IPS-18c (cell line): ENCODE data around the gene FBXO8.
A peak's percentile ranks its signal among the peaks of the same experiment; 100 is the strongest.

Experiments used
- H3K4me3 ChIP-seq: 2 replicates; pipeline ENCODE4 v1.7.0; 2013; ENCODE audit warnings: low read depth, mild to moderate bottlenecking, low read length, moderate library complexity; ENCODE audit not compliant: insufficient read depth
- H3K9me3 ChIP-seq: one replicate; pipeline ENCODE4 v1.6.1; 2013; ENCODE audit warnings: mild to moderate bottlenecking, low read length, moderate library complexity; ENCODE audit not compliant: control insufficient read depth, insufficient read depth

The FBXO8 gene

DNA sequence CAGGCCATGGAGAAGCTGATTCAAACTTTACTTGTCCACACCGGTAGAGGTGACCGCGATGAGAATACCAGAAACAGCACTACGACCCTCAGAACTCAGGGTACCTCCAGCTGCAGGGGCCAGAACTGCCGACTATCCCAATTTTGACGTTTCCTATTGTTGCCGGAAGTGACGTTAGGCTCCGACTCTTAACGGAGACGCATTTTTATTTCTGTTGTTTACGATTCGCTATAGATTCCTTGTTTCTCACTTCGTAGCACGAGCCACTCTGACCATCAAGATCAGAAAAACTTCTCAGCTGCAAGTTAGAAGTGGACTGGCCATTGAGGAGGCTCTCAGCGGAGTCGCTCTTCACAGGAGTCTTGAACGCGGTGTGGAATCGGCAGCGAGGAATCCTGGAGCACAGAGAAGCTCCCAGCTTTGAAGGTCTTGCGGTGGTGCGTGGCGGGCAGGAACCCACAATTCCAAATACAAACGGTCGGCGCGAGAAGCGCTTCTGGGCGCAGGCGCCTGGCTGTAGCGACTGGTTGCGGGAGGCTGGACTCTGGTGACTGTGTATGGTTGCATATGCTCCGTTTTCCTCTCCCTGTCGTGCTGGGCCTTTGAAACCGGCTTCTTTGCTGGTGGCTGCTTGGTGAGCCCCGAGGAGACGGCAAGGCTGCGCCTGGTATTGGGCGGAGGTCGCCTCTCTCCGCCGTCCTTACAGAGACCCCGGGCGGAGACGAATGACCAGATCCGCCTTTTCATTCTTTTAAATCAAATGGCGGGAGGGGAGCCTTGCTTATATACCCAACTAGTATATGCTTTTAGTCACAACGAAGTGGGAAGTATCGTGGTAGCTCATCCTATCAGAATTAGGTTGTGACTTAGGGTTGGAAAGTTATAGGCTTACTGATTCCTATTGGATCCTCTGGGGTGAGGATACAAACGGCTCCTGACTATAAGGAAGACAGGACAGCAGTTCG is at the start of gene FBXO8, which contains the start of gene CEP44:
FBXO8 (minus strand) TSS at position 161 of the 965 bp plus-strand sequence. CDS start 20,575 bp downstream, outside the sequence.
CEP44 (plus strand) TSS at position 405 of the 965 bp plus-strand sequence. CDS start 15,211 bp downstream, outside the sequence.
- Histone ChIP-seq H3K4me3 (peak within 1 kb of the TSS; percentile 83), H3K9me3 (no peaks in the 10 kb centered on the region)

GRCh38 chr4:174332741-174333493 is 49.5 kb upstream of the FBXO8 start:
- no peak overlapping the region for H3K4me3 ChIP-seq
- H3K9me3 ChIP-seq = no peaks in the 10 kb centered on the region

GRCh38 chr4:174324725-174325124 is 41.3 kb upstream of the FBXO8 start:
- Histone ChIP-seq H3K9me3 (no peaks in the 10 kb centered on the region), H3K4me3 (no peak overlapping the region)

DNA sequence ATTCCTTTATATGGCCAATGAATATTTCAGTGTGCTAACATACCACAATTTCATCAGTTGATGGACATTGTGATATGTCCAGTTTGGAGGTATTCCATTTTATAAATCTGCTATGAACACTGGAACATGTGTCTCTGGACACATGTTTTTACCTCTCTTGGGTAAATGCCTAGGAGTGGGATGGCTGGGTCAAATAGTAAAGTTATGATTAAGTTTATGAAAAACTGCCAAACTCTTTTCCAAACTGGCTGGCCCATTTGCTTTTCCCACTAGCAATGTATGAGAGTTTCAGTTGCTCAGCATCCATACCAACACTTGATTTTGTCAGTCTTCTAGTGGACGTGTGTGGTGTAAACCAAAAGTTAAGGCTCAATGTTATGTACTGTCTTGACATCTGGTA is 40.8 kb upstream of the FBXO8 start:
- H3K4me3 ChIP-seq = no peak overlapping the region
- H3K9me3 ChIP-seq = no peaks in the 10 kb centered on the region

- H3K9me3 ChIP-seq = no peaks in the 10 kb centered on the region
- no peak overlapping the region for H3K4me3 ChIP-seq
Measured at GRCh38 chr4:174320494-174321199, 37.2 kb upstream of the FBXO8 start.

- no peak overlapping the region for H3K4me3 ChIP-seq
- no peaks in the 10 kb centered on the region for H3K9me3 ChIP-seq
Measured at GRCh38 chr4:174318829-174319764, 35.6 kb upstream of the FBXO8 start.

DNA sequence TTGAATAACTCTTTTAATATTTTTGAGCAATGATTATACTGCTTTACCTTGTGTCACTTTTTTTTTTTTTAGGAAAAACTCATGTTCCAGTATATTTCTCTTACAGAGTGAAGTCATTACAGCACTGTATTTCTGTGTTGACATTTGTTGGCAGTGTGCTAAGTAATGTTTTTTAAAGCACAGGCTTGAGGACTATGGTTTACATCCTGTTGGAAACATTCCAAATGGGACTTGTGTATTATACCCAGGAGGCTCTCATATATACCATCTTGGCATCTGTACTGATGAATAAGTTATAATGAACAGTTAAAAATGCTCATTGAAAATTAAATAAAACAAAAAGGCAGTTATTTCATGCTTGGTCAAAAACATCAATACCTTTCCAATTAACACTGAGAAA is 34.1 kb upstream of the FBXO8 start:
- H3K9me3 ChIP-seq = no peaks in the 10 kb centered on the region
- H3K4me3 ChIP-seq = no peak overlapping the region

- no peaks in the 10 kb centered on the region for H3K9me3 ChIP-seq
- no peak overlapping the region for H3K4me3 ChIP-seq
Measured at GRCh38 chr4:174316954-174317353, 33.5 kb upstream of the FBXO8 start.

DNA sequence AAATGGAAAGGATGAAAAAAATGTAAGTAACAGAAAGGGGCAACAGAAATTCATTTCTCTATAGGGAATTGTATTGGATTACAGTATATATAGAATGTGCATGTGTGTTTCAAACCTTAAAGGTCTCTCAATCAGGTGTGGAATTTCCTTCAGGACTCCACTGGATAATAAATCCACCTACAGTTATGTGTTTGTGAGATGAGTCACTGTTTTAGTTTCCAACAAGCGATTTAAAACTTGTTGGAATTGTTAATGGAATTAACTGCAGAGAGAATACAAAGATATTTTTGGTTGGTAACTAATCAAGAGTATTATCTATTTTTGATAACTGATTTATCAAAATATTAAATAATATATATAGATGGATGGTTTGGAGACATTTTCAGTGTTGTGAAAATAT is 33.1 kb upstream of the FBXO8 start:
- Histone ChIP-seq H3K9me3 (no peaks in the 10 kb centered on the region), H3K4me3 (no peak overlapping the region)

GRCh38 chr4:174314770-174315169 is 31.3 kb upstream of the FBXO8 start:
- Histone ChIP-seq H3K9me3 (no peaks in the 10 kb centered on the region), H3K4me3 (no peak overlapping the region)

DNA sequence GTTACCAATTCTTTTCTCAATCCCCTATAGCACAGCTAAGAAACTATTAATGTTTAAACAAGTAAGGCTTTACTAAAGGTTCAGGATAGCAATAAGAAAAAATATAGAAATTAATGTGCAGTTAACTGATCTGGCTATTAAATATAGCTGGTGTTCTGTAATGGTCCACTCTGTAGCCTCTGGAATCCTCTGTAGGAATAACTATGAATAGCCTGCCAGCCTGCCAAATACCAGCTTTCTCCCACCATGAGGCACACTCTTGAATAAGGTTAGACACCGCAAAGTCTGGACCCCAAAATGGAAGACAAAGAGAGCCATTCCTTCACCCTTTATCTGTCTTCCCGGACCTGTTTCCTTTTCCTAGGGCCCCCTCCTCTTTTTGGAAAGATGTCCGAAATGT is 30.8 kb upstream of the FBXO8 start:
- H3K4me3 ChIP-seq = no peak overlapping the region
- no peaks in the 10 kb centered on the region for H3K9me3 ChIP-seq

- H3K9me3 ChIP-seq = no peaks in the 10 kb centered on the region
- H3K4me3 ChIP-seq = no peak overlapping the region
Measured at GRCh38 chr4:174312993-174313392, 29.5 kb upstream of the FBXO8 start.

- Histone ChIP-seq H3K9me3 (no peaks in the 10 kb centered on the region), H3K4me3 (no peak overlapping the region)
Measured at GRCh38 chr4:174307694-174308093, 24.2 kb upstream of the FBXO8 start.

GRCh38 chr4:174305961-174306360 is 22.5 kb upstream of the FBXO8 start:
- no peak overlapping the region for H3K4me3 ChIP-seq
- H3K9me3 ChIP-seq = no peaks in the 10 kb centered on the region

GRCh38 chr4:174304664-174305063 is 21.2 kb upstream of the FBXO8 start:
- no peaks in the 10 kb centered on the region for H3K9me3 ChIP-seq
- no peak overlapping the region for H3K4me3 ChIP-seq

- Histone ChIP-seq H3K4me3 (no peak overlapping the region), H3K9me3 (no peaks in the 10 kb centered on the region)
Measured at GRCh38 chr4:174303687-174304086, 20.2 kb upstream of the FBXO8 start.
